Transverse colon (tissue), 4 donors: Measurements from ENCODE around the gene CCRL2.

Experiments
- POLR2A ChIP-seq: fragments of 450-650 bp; IDR thresholded peaks from one replicate; pipeline ENCODE4 v1.6.1; 2016; ENCODE audit warnings: antibody characterized with exemption, mild to moderate bottlenecking, moderate library complexity
- POLR2AphosphoS5 ChIP-seq, 3 donors: sonication (generic); formaldehyde crosslinking; IDR thresholded peaks; one replicate each; pipeline ENCODE4 v1.6.1; 2016; ENCODE audit warnings: antibody characterized with exemption in 3 of 3
- TF ChIP-seq, protein P1 (sequence below), 5 experiments: fragments of 200-600 bp in 3 of 5; fragments of 450-650 bp in 2 of 5; sonication (generic) in 3 of 5; IDR thresholded peaks; 1 replicate in 2 of 5; 2 replicates in 3 of 5; pipeline ENCODE4 v1.5.1; 2016 to 2017; ENCODE audit warnings: antibody characterized with exemption in 5 of 5, inconsistent platforms in 3 of 5, mild to moderate bottlenecking in 2 of 5, moderate library complexity in 1 of 5

DNA sequence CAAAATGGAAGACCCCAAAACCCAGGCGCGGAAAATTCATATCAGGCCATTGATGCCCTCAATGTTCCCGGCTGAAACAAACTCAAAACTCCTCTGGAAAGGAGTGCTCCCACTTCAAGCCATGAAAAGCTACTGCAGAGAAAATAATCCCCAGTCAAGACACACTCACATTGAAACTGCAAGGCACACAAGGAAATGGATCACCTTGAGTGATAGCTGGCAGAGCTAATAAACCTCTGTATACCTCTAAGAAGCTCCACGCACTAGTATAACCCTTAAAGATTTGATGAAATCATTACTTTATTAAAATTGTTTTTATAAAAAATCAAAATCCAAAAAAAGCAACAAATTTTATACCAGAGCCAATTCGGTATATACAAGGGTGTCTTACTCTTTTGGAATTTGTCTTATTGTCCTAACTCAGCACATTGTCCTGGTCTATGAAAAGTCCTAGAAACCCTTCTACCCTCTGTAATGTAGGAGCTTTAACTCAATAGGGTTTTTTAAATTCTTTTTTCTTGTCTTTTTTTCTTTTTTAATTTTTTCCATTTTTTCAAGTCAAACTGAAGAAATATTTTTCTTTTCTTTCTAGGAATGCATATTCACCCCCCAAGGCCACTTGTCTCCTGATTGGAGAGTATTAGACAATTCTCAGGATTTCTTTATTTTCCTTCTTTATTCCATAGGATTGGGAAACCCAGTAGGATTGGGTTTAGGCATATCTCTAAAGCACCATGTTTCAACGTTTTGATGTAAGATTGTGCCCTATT is 8.7 kb upstream of the CCRL2 start:
- TF ChIP-seq, protein P1, sequence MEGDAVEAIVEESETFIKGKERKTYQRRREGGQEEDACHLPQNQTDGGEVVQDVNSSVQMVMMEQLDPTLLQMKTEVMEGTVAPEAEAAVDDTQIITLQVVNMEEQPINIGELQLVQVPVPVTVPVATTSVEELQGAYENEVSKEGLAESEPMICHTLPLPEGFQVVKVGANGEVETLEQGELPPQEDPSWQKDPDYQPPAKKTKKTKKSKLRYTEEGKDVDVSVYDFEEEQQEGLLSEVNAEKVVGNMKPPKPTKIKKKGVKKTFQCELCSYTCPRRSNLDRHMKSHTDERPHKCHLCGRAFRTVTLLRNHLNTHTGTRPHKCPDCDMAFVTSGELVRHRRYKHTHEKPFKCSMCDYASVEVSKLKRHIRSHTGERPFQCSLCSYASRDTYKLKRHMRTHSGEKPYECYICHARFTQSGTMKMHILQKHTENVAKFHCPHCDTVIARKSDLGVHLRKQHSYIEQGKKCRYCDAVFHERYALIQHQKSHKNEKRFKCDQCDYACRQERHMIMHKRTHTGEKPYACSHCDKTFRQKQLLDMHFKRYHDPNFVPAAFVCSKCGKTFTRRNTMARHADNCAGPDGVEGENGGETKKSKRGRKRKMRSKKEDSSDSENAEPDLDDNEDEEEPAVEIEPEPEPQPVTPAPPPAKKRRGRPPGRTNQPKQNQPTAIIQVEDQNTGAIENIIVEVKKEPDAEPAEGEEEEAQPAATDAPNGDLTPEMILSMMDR (IDR thresholded peaks at IDR 0.05): no peak
- TF ChIP-seq POLR2A: no peak
- TF ChIP-seq POLR2AphosphoS5 (IDR thresholded peaks at IDR 0.05): no peak
